ENCODE measurements around the gene PFKP. TPM values are rescaled to one million over a fixed set of nuclear protein-coding genes. Genes with fewer than 3 reads are reported as not detected.

The PFKP gene
- total RNA-seq, 1 donor from 2014 or later = 55.2 TPM

DNA sequence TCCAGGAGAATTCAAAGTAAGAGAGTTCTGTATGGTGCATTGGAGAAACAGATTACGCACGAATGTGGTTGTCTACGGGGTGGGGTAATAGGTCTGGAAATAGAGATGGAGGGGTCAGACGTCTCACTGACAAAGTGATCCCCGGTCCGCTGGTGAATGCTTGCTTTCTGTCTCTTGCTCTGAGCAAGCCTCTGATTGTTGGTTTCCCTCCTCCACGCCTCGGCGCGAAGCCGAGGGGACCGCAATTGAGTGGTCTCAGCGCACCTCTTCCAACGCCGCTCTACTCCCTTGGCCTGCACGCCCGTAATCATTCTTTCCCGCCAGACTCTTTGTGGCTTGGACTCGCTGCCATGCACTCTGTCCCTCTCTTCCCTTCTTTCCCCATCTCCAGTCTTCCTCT, 46.5 kb upstream of the PFKP start:
- no peaks in the 10 kb centered on the region for H3K79me2 ChIP-seq (ENCODE audit: low read depth)
- H3K4me1 ChIP-seq = no peaks in the 10 kb centered on the region
- H3K4me1 Mint-ChIP-seq = no peaks in the 10 kb centered on the region
- no peak overlapping the region for H3K27ac ChIP-seq
- no peaks in the 10 kb centered on the region for H3K36me3 ChIP-seq
- TF ChIP-seq EZH2 (IDR thresholded peaks at IDR 0.05) (no peak), EZH2phosphoT487 (IDR thresholded peaks at IDR 0.05) (no peak)
- TF ChIP-seq, protein P1, sequence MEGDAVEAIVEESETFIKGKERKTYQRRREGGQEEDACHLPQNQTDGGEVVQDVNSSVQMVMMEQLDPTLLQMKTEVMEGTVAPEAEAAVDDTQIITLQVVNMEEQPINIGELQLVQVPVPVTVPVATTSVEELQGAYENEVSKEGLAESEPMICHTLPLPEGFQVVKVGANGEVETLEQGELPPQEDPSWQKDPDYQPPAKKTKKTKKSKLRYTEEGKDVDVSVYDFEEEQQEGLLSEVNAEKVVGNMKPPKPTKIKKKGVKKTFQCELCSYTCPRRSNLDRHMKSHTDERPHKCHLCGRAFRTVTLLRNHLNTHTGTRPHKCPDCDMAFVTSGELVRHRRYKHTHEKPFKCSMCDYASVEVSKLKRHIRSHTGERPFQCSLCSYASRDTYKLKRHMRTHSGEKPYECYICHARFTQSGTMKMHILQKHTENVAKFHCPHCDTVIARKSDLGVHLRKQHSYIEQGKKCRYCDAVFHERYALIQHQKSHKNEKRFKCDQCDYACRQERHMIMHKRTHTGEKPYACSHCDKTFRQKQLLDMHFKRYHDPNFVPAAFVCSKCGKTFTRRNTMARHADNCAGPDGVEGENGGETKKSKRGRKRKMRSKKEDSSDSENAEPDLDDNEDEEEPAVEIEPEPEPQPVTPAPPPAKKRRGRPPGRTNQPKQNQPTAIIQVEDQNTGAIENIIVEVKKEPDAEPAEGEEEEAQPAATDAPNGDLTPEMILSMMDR (IDR thresholded peaks at IDR 0.05) = no peak
- no peaks in the 10 kb centered on the region for H3K9me3 ChIP-seq (ENCODE audit: low read depth)
- no peak overlapping the region for H3K27ac Mint-ChIP-seq
- H3F3A ChIP-seq (ENCODE audit: low read depth) = no peaks in the 10 kb centered on the region
- DNase-seq (ENCODE audit: low spot score) = no peak
- H4K20me1 ChIP-seq (ENCODE audit: low read depth) = no peaks in the 10 kb centered on the region
- H3K27me3 Mint-ChIP-seq (ENCODE audit: insufficient read depth, low read depth) = peaks cover 6% of the 10 kb centered on the region
- H3K9me3 Mint-ChIP-seq = peaks cover 5% of the 10 kb centered on the region
- H3K4me2 ChIP-seq = no peak overlapping the region
- no peaks in the 10 kb centered on the region for H3K27me3 ChIP-seq
- H3K36me3 Mint-ChIP-seq = no peaks in the 10 kb centered on the region
- no peak overlapping the region for H2AFZ ChIP-seq (replicated peaks)
- H3K9ac ChIP-seq = no peak overlapping the region
- H3K4me3 ChIP-seq = no peak overlapping the region
- H3K4me3 Mint-ChIP-seq = no peak overlapping the region

DNA sequence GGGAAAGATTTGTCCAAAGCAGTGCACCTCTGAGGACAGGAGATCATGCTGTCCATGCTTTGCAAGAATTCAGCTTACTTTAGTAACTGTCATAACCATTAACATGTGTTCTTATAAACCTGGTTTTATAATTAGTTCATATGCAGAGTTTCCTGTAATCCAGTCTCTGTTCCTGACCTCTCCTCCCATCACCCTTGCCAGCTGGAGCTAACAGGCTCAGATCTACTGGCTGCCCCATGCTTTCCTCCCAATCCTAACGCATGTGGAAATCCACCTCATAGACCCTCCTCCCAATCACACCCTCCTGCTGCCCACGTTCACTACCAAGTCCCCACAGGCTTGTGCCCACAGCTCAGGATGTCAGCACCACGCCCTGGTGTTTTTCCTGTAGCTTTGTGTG, 45.3 kb upstream of the PFKP start:
- H3F3A ChIP-seq (ENCODE audit: low read depth) = no peaks in the 10 kb centered on the region
- H3K36me3 ChIP-seq = no peaks in the 10 kb centered on the region
- H4K20me1 ChIP-seq (ENCODE audit: low read depth) = no peaks in the 10 kb centered on the region
- H3K79me2 ChIP-seq (ENCODE audit: low read depth) = no peaks in the 10 kb centered on the region
- TF ChIP-seq, protein P1 (IDR thresholded peaks at IDR 0.05) = no peak
- TF ChIP-seq EZH2phosphoT487 (IDR thresholded peaks at IDR 0.05) (no peak), EZH2 (IDR thresholded peaks at IDR 0.05) (no peak)
- H3K9ac ChIP-seq = no peak overlapping the region
- DNase-seq (ENCODE audit: low spot score) = no peak
- H3K4me3 ChIP-seq = no peak overlapping the region
- H3K27ac ChIP-seq = no peak overlapping the region
- no peak overlapping the region for H3K4me3 Mint-ChIP-seq
- no peaks in the 10 kb centered on the region for H3K4me1 Mint-ChIP-seq
- no peak overlapping the region for H3K27ac Mint-ChIP-seq
- H3K27me3 Mint-ChIP-seq (ENCODE audit: insufficient read depth, low read depth) = peaks cover 3% of the 10 kb centered on the region
- no peaks in the 10 kb centered on the region for H3K9me3 ChIP-seq (ENCODE audit: low read depth)
- H3K9me3 Mint-ChIP-seq = peaks cover 5% of the 10 kb centered on the region
- H3K4me2 ChIP-seq = no peak overlapping the region
- H3K4me1 ChIP-seq = no peaks in the 10 kb centered on the region
- H2AFZ ChIP-seq (replicated peaks) = no peak overlapping the region
- no peaks in the 10 kb centered on the region for H3K36me3 Mint-ChIP-seq
- H3K27me3 ChIP-seq = no peaks in the 10 kb centered on the region

DNA sequence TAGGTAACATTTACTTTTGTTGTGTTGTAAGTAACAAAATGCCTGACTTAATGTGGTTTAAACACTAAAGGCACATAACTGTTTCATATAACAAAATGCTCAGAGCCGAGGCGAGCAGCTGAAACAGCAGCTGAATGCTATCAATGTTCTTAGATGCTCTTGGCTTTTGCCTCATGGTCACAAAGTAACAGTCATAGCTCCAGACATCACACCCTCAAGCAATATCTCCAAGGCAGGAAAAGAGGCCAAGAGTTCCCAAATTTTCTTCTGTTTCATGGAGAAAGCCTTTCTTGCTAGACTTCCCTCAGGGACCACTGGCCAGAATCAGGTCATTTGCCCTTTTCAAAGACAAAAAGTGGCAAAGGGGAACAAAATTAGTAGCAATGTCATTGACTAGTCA, 43.5 kb upstream of the PFKP start:
- H3K4me1 ChIP-seq = no peaks in the 10 kb centered on the region
- no peak overlapping the region for H3K9ac ChIP-seq
- H2AFZ ChIP-seq (replicated peaks) = no peak overlapping the region
- no peak overlapping the region for H3K4me3 ChIP-seq
- no peaks in the 10 kb centered on the region for H3K27me3 ChIP-seq
- no peaks in the 10 kb centered on the region for H3K36me3 ChIP-seq
- Mint-ChIP-seq H3K4me3 (no peak overlapping the region), H3K36me3 (no peaks in the 10 kb centered on the region), H3K4me1 (no peaks in the 10 kb centered on the region), H3K27ac (no peak overlapping the region), H3K27me3 (ENCODE audit: insufficient read depth, low read depth) (peaks cover 2% of the 10 kb centered on the region), H3K9me3 (peaks cover 5% of the 10 kb centered on the region)
- no peaks in the 10 kb centered on the region for H3F3A ChIP-seq (ENCODE audit: low read depth)
- H4K20me1 ChIP-seq (ENCODE audit: low read depth) = no peaks in the 10 kb centered on the region
- no peak overlapping the region for H3K27ac ChIP-seq
- H3K4me2 ChIP-seq = no peak overlapping the region
- DNase-seq (ENCODE audit: low spot score) = no peak
- H3K9me3 ChIP-seq (ENCODE audit: low read depth) = no peaks in the 10 kb centered on the region
- TF ChIP-seq, protein P1 (IDR thresholded peaks at IDR 0.05) = no peak
- TF ChIP-seq EZH2 (IDR thresholded peaks at IDR 0.05) (no peak), EZH2phosphoT487 (IDR thresholded peaks at IDR 0.05) (no peak)
- H3K79me2 ChIP-seq (ENCODE audit: low read depth) = no peaks in the 10 kb centered on the region

All from neural progenitor cell (in vitro differentiated cells).